ENCODE measurements around the gene PLPPR2. TPM values are rescaled to one million over a fixed set of nuclear protein-coding genes. Genes with fewer than 3 reads are reported as not detected.

PLPPR2 gene
- polyA plus RNA-seq, 1 donor from 2014 or later, result 44.1 TPM

DNA sequence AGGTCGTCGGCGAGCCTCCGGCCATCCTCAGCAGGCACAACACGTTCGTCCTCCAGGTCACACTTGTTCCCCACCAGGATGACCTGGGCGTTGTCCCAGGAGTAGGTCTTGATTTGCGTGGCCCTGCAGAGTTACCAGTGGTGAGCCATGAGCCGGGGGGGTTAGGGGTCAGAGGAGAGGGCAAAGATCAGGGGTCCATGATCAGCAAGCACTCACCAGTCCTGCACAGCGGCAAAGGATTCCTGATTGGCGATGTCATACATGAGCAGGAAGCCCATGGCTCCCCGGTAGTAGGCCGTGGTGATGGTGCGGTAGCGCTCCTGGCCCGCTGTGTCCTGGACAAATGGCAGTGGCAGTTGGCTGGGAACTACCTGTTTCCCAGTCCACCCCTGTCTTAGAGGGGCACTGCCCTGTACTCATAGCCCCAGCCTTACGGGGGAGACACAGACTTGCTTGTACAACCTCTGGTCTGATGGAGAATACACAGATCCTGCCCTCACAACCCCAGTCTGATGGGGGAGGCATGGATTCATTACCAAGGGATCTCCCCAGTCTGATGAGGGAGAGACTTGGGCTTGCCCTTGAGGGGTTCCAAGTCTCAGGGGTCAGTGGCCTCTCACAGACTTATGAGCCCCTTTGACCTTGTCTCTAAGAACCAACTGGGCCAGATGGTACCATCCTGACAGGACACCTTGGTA is 19.6 kb upstream of the PLPPR2 start:
- Histone ChIP-seq H3K9me2 (ENCODE audit: insufficient read depth, low read length) (no peaks in the 10 kb centered on the region), H3K4me2 (ENCODE audit: low read length) (no peak overlapping the region), H3K36me3 (ENCODE audit: insufficient read depth, low read length) (peaks cover 14% of the 10 kb centered on the region), H3K9me3 (ENCODE audit: low read length) (peaks cover 4% of the 10 kb centered on the region), H2AFZ (ENCODE audit: low read depth, low read length) (no peak overlapping the region), H3K27ac (ENCODE audit: low read length) (no peak overlapping the region), H3K4me3 (ENCODE audit: low read length) (no peak overlapping the region), H3K9ac (ENCODE audit: low read length) (no peak overlapping the region), H3F3A (ENCODE audit: insufficient read depth, low read length, poor library complexity, severe bottlenecking) (no peaks in the 10 kb centered on the region), H3K79me2 (replicated peaks; ENCODE audit: insufficient read depth, low read length) (peaks cover 19% of the 10 kb centered on the region), H4K20me1 (ENCODE audit: insufficient read depth) (no peaks in the 10 kb centered on the region), H3K27me3 (ENCODE audit: insufficient read depth, low read depth, low read length) (no peaks in the 10 kb centered on the region)
- TF ChIP-seq MXI1 (conservative IDR thresholded peaks at IDR 0.05; ENCODE audit: poor library complexity, severe bottlenecking) (no peak), TAF1 (IDR thresholded peaks at IDR 0.05; ENCODE audit: low read depth) (no peak), CTCF (IDR thresholded peaks at IDR 0.05; ENCODE audit: poor library complexity, severe bottlenecking) (no peak), EZH2 (IDR thresholded peaks at IDR 0.05; ENCODE audit: borderline replicate concordance, insufficient read depth, low read length, poor library complexity, severe bottlenecking) (no peak), RAD21 (conservative IDR thresholded peaks at IDR 0.05) (no peak), SMC3 (conservative IDR thresholded peaks at IDR 0.05; ENCODE audit: poor library complexity) (no peak), POLR2AphosphoS5 (IDR thresholded peaks at IDR 0.05) (no peak), REST (IDR thresholded peaks at IDR 0.05; ENCODE audit: borderline replicate concordance) (no peak), EP300 (conservative IDR thresholded peaks at IDR 0.05; ENCODE audit: poor library complexity, severe bottlenecking) (no peak)

GRCh38 chr19:11337080-11337479 is 18.2 kb upstream of the PLPPR2 start:
- no peak overlapping the region for H3K9ac ChIP-seq (ENCODE audit: low read length)
- no peak overlapping the region for H2AFZ ChIP-seq (ENCODE audit: low read depth, low read length)
- peaks cover 19% of the 10 kb centered on the region for H3K79me2 ChIP-seq (replicated peaks; ENCODE audit: insufficient read depth, low read length)
- H3K27ac ChIP-seq (ENCODE audit: low read length), result no peak overlapping the region
- H3K4me2 ChIP-seq (ENCODE audit: low read length), result no peak overlapping the region
- no peaks in the 10 kb centered on the region for H3F3A ChIP-seq (ENCODE audit: insufficient read depth, low read length, poor library complexity, severe bottlenecking)
- no peaks in the 10 kb centered on the region for H4K20me1 ChIP-seq (ENCODE audit: insufficient read depth)
- H3K4me3 ChIP-seq (ENCODE audit: low read length), result no peak overlapping the region
- TF ChIP-seq REST (IDR thresholded peaks at IDR 0.05; ENCODE audit: borderline replicate concordance) (no peak), EP300 (conservative IDR thresholded peaks at IDR 0.05; ENCODE audit: poor library complexity, severe bottlenecking) (no peak), EZH2 (IDR thresholded peaks at IDR 0.05; ENCODE audit: borderline replicate concordance, insufficient read depth, low read length, poor library complexity, severe bottlenecking) (no peak), MXI1 (conservative IDR thresholded peaks at IDR 0.05; ENCODE audit: poor library complexity, severe bottlenecking) (no peak), SMC3 (conservative IDR thresholded peaks at IDR 0.05; ENCODE audit: poor library complexity) (no peak), TAF1 (IDR thresholded peaks at IDR 0.05; ENCODE audit: low read depth) (no peak), POLR2AphosphoS5 (IDR thresholded peaks at IDR 0.05) (no peak), RAD21 (conservative IDR thresholded peaks at IDR 0.05) (no peak), CTCF (IDR thresholded peaks at IDR 0.05; ENCODE audit: poor library complexity, severe bottlenecking) (no peak)
- peaks cover 4% of the 10 kb centered on the region for H3K9me3 ChIP-seq (ENCODE audit: low read length)
- H3K27me3 ChIP-seq (ENCODE audit: insufficient read depth, low read depth, low read length), result no peaks in the 10 kb centered on the region
- no peaks in the 10 kb centered on the region for H3K9me2 ChIP-seq (ENCODE audit: insufficient read depth, low read length)
- peaks cover 14% of the 10 kb centered on the region for H3K36me3 ChIP-seq (ENCODE audit: insufficient read depth, low read length)
